Fibroblast of skin of scalp (primary cell): Measurements from ENCODE around the gene SFMBT2.

Experiments
- DNase-seq: peaks from one replicate; pipeline ENCODE4 v3.0.0-alpha.2; 2013

Gene SFMBT2

DNA sequence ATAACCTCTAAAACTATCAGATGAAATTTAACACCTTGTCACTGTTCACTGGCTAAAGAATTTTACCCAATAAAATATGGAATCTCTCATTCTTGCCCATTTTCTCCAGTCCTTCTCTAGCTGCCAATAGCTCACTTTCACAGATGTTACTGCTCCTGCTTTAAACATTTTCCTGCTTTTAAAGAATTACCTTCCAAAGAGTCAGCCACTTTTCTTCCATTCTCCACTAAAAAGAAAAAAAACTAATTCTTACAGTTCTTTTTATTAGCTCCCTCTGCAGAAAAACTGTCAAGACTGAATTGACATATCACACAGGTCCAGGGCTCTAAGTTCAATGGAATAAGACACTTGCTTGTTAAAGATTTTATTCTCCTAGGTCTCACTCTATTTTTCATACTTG is 114.8 kb downstream of the SFMBT2 start:
- no peak for DNase-seq

- no peak for DNase-seq
These were observed 117.4 kb downstream of the SFMBT2 start for GRCh38 chr10:7293378-7293920.

GRCh38 chr10:7291487-7292270 is 119.2 kb downstream of the SFMBT2 start:
- no peak for DNase-seq

- no peak for DNase-seq
These were observed 122.7 kb downstream of the SFMBT2 start for GRCh38 chr10:7288060-7288690.

DNA sequence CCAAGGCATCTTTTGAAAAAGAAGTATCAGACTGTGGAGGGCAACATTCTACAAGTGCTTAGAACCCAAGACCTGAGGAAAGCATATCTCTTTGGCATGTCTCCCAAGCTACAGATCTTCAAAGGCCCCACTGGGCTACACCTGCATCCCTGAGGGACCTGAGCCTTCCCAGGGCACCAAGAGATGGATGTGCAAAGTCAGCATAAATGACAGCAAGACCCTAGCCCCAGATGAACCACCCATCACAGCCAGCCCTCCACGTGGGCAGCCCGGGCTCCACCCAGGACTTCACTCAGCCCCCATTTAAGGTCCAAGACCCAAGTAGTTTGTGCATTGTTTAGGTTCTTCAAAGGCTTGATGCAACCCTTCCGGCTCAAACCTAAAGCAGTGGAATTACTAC is 123.5 kb downstream of the SFMBT2 start:
- DNase-seq = no peak

GRCh38 chr10:7285522-7286322 is 125.1 kb downstream of the SFMBT2 start:
- DNase-seq = no peak

- no peak for DNase-seq
These were observed 127.6 kb downstream of the SFMBT2 start for GRCh38 chr10:7283246-7283645.

- DNase-seq = no peak
These were observed 128.4 kb downstream of the SFMBT2 start for GRCh38 chr10:7282457-7282856.

GRCh38 chr10:7281429-7281828 is 129.4 kb downstream of the SFMBT2 start:
- no peak for DNase-seq

DNA sequence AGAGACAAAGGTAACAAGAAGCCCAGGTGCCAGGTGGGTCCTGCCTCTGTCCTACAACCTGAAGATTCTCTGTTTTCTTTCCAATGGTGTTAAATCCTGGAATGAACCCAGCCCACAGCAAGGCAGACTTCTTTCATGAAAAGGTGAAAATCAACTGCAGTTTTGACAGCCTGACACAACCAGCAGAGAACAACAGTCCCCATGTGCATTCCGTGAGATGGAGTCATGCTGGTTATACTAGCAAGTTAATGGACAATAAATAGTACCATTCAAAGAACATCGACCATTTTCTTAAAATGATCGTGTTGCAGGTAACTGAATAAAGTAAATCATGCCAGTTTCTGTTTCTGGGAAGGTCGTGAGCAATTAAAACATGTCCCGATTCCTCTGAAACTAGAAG is 131.5 kb downstream of the SFMBT2 start:
- no peak for DNase-seq

DNA sequence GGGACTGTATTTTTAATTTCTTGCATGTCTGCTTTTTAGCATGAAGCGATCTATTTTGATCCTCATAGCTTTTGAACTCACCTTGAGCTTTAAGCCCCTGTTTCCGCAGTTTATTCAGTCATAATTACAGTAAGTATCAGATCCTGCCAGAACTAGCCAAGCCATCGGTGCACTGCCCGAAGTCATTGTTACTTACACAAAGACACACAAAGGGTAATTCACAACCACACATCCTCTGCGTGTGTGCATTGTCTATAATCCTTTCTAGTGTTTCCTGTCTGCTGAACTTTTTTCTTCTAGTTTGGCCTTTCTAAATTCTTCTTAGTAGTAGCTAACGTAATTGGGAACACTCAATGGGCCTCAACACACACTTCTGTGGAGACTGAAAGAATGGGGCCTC is 133.0 kb downstream of the SFMBT2 start:
- DNase-seq = no peak

- no peak for DNase-seq
These were observed 133.4 kb downstream of the SFMBT2 start for GRCh38 chr10:7277432-7277831.

DNA sequence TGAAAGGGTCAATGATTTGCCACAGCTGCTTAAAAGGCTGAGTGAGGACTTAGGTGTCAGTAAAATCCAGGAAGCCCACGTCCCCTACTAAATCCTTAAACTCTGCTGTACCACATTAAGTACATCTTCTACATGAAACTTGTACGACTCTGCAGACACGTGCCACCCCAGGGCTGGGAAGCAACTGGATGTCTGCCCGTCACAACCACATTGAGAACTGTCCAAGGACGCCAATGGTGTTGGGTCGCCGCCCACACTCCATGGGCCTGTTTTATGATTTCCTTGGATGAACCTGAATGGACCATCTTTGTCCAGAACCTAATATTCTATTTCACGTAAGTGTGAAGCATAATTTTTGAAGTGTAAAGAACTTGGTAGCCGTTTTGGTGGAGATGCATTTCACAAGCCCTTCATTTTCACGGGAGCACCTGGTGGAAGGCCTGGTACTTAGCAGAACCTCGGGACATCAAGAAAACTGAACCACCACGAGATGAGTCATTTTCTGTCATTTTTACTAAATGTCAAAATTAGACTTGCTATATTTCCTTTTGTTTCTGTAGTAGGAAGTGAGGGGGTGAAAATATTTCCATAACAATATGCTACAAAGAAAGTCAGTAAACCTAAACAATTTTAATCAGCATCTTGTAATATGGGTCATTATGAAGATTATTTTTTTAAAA is 134.9 kb downstream of the SFMBT2 start:
- DNase-seq = no peak

GRCh38 chr10:7274293-7274692 is 136.5 kb downstream of the SFMBT2 start:
- no peak for DNase-seq

DNA sequence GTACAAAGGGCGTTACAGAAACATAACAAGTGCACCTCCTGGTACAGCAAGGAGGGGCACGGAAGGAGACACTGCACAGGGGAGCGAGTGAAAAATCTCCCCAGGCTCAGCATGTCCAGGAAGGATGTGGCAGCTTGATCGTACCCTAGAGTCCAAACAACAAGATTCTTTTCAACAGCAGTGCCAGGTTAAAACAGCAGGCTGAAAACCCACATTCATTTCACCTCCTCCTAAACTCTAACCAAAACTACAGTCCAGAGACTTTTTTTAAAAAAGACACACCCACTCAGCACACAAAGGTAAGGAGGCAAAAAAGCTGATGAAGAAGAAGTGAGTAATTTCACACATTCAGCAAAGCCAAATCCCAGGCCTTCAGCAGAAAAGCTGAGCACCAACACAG is 138.8 kb downstream of the SFMBT2 start:
- no peak for DNase-seq

GRCh38 chr10:7269988-7270387 is 140.8 kb downstream of the SFMBT2 start:
- no peak for DNase-seq

- DNase-seq = no peak
These were observed 143.7 kb downstream of the SFMBT2 start for GRCh38 chr10:7267142-7267541.

DNA sequence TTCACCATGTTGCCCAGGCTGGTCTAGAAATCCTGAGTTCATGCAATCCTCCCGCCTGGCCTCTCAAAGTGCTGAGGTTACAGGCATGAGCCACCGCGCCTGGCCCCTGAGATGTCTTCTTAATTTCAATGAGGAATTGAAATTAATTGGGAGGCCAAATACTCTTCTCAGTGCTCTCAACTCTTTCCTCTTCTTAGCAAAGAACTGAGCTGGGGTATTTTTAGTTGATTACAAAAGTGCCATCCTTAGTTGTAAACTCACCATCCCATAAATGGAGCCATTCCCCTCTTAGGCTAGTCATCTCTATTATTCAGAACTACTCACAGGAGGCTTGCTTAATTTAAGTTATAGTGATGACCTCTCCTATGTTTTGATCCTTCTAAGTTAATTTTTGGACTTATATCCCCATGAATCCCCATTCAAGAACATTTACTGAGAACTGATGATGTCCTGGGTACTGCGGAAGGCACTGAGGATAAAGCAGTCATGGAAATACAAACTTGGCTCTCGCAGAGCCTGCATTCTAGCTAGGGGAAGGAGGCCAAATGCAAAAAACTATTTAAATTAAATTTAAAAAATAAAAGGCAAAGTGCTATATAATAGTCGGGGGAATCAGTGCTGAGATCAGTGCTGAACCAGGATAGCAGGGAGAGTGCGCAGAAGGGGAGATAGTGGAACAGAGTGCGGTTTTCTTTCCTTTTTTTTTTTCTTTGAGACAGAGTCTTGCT is 145.3 kb downstream of the SFMBT2 start:
- no peak for DNase-seq

GRCh38 chr10:7264313-7264756 is 146.5 kb downstream of the SFMBT2 start:
- DNase-seq = no peak

- no peak for DNase-seq
These were observed 147.2 kb downstream of the SFMBT2 start for GRCh38 chr10:7263616-7264015.

DNA sequence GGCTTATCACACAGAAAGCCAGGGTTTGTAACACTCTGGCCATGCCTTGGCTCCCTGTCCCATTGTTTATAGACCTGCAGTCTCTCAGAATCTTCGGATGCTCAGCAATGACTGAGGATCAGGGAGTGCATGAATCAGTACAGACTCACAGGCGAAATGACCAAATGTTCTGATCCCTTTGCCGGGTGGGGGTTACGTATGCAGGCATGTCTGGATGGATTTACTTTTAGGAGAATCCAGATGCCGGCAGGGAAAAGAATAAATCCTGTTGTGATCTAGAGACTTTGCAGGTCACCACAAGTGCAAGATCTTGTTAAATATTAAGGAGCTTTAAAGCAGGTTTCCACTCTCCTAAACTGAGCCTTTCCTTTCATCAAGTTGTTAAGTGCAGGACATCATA is 149.5 kb downstream of the SFMBT2 start:
- DNase-seq = no peak

GRCh38 chr10:7260912-7261311 is 149.9 kb downstream of the SFMBT2 start:
- no peak for DNase-seq
